ENCODE measurements around the gene TRANK1. TPM values are rescaled to one million over a fixed set of nuclear protein-coding genes. Genes with fewer than 3 reads are reported as not detected.

Gene TRANK1
- total RNA-seq, 1 donor from 2014 or later = 11.3 TPM

- H3K4me1 Mint-ChIP-seq = peaks cover 10% of the 10 kb centered on the region
Measured at GRCh38 chr3:36928220-36928619, 16.6 kb downstream of the TRANK1 start.

GRCh38 chr3:36926292-36926897 is 18.5 kb downstream of the TRANK1 start:
- H3K27ac Mint-ChIP-seq (ENCODE audit: unreplicated experiment) = no peak overlapping the region
- H3K36me3 Mint-ChIP-seq (ENCODE audit: low read depth) = no peaks in the 10 kb centered on the region
- no peak for TF ChIP-seq CTCF (conservative IDR thresholded peaks at IDR 0.05)
- no peak overlapping the region for H3K4me3 Mint-ChIP-seq
- H3K9me3 Mint-ChIP-seq = no peaks in the 10 kb centered on the region
- no peak for DNase-seq (ENCODE audit: low read depth, low spot score)
- H3K4me1 Mint-ChIP-seq = no peaks in the 10 kb centered on the region
- no peaks in the 10 kb centered on the region for H3K27me3 Mint-ChIP-seq (ENCODE audit: low read depth)

More at GRCh38 chr3:36928220-36928619, 16.6 kb downstream of the TRANK1 start:
- H3K27me3 Mint-ChIP-seq (ENCODE audit: low read depth) = no peaks in the 10 kb centered on the region
- H3K27ac Mint-ChIP-seq (ENCODE audit: unreplicated experiment) = no peak overlapping the region
- H3K4me3 Mint-ChIP-seq = no peak overlapping the region
- no peaks in the 10 kb centered on the region for H3K9me3 Mint-ChIP-seq
- no peak for DNase-seq (ENCODE audit: low read depth, low spot score)
- TF ChIP-seq CTCF (conservative IDR thresholded peaks at IDR 0.05) = no peak
- no peaks in the 10 kb centered on the region for H3K36me3 Mint-ChIP-seq (ENCODE audit: low read depth)

GRCh38 chr3:36924744-36925521 is 19.9 kb downstream of the TRANK1 start:
- H3K9me3 Mint-ChIP-seq = no peaks in the 10 kb centered on the region
- no peak overlapping the region for H3K27ac Mint-ChIP-seq (ENCODE audit: unreplicated experiment)
- H3K36me3 Mint-ChIP-seq (ENCODE audit: low read depth) = no peaks in the 10 kb centered on the region
- no peaks in the 10 kb centered on the region for H3K4me1 Mint-ChIP-seq
- no peak for TF ChIP-seq CTCF (conservative IDR thresholded peaks at IDR 0.05)
- no peak overlapping the region for H3K4me3 Mint-ChIP-seq
- no peak for DNase-seq (ENCODE audit: low read depth, low spot score)
- H3K27me3 Mint-ChIP-seq (ENCODE audit: low read depth) = no peaks in the 10 kb centered on the region

GRCh38 chr3:36923981-36924743 is 20.7 kb downstream of the TRANK1 start:
- no peak overlapping the region for H3K4me3 Mint-ChIP-seq
- TF ChIP-seq CTCF (conservative IDR thresholded peaks at IDR 0.05) = no peak
- no peak overlapping the region for H3K27ac Mint-ChIP-seq (ENCODE audit: unreplicated experiment)

GRCh38 chr3:36923523-36923943 is 21.3 kb downstream of the TRANK1 start:
- no peak for TF ChIP-seq CTCF (conservative IDR thresholded peaks at IDR 0.05)
- H3K4me3 Mint-ChIP-seq = no peak overlapping the region
- DNase-seq (ENCODE audit: low read depth, low spot score) = no peak
- no peaks in the 10 kb centered on the region for H3K4me1 Mint-ChIP-seq
- H3K36me3 Mint-ChIP-seq (ENCODE audit: low read depth) = no peaks in the 10 kb centered on the region
- H3K27ac Mint-ChIP-seq (ENCODE audit: unreplicated experiment) = no peak overlapping the region
- no peaks in the 10 kb centered on the region for H3K27me3 Mint-ChIP-seq (ENCODE audit: low read depth)
- no peaks in the 10 kb centered on the region for H3K9me3 Mint-ChIP-seq

More at GRCh38 chr3:36923981-36924743, 20.7 kb downstream of the TRANK1 start:
- H3K9me3 Mint-ChIP-seq = no peaks in the 10 kb centered on the region
- no peaks in the 10 kb centered on the region for H3K27me3 Mint-ChIP-seq (ENCODE audit: low read depth)
- H3K36me3 Mint-ChIP-seq (ENCODE audit: low read depth) = no peaks in the 10 kb centered on the region
- H3K4me1 Mint-ChIP-seq = no peaks in the 10 kb centered on the region
- no peak for DNase-seq (ENCODE audit: low read depth, low spot score)

All from neural crest cell (in vitro differentiated cells).